Nucleus accumbens (tissue), 56 donors: ENCODE results near the gene OVOL3.

ENCODE experiments used
- DNase-seq, 56 donors: peaks; one replicate each; lab custom pipeline; 2025; lab: John Stamatoyannopoulos, UW

The OVOL3 gene

DNA sequence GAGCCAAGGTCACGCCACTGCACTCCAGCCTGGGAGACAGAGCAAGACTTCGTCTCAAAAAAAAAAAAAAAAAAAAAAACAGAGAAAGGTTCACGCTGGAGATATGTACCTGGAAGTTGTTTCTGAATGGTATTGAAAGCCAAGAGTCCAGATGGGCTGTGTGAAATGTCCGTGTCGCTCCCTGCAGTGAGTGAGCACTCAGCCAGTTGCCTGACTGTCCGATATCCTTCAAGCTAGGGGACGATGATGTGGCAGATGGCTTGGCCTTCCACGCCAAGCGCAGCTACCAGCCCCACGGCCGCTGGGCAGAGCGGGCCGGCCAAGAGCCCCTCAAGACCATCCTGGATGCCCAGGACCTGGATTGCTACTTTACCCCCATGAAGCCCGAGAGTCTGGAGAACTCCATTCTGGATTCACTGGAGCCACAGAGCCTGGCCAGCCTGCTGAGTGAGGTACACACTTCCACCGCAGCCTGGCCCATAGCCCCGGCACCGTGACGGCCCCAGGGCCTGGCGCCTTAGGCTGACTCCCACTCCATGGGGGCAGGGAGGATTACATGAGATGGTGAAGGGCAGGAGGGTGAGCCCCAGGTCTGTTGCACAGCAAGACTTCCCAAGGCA is 11.7 kb upstream of the OVOL3 start:
- no peak for DNase-seq

DNA sequence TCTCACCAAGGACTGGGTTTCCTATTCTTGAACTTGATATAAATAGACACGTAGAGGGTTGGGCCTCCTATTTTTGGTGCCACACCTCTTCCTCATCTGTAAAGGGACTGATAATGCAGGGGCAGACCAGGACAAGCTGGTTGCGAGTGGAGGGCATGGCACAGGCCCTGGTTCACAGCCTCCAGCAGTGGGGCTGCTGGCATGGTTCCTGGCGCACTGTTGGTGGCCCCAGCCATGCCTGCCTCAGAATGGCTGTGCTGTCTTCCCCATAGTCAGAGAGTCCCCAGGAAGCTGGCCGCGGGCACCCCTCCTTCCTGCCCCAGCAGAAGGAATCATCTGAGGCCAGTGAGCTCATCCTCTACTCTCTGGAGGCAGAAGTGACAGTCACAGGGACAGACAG is 10.5 kb upstream of the OVOL3 start:
- peak in 5 of 56 donors; percentile 7 to 38 (median 10) for DNase-seq

DNA sequence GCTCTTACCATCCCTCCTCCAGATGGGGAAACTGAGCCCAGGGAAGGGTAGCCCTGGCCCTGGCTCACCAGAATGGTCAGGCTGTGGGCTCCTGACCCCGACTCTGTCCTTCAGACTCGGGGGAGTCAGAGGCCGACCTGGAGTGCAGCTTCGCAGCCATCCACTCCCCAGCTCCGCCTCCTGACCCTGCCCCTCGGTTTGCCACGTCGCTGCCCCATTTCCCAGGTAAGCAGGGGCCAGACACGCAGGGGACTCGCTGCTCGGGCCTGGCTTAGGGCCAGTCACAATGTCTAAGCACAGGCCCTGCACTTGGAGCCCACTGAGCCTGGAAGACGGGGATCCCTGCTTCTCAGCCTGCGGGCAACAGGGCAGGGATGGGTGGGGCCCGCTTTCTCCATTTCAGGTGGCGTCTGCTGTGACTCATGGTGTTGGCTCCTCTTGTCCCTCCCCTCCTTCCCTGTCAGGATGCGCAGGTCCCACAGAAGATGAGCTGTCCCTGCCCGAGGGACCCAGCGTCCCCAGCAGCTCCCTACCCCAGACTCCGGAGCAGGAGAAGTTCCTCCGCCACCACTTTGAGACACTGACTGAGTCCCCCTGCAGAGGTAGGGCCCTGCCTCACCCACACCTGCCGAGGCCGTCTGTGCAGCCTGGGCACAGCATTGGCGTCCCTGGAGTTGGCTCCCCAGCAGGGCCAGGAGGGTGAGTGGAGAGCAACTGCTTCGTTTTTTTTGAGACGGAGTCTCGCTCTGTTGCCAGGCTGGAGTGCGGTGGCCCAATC is 9.2 kb upstream of the OVOL3 start:
- no peak for DNase-seq

DNA sequence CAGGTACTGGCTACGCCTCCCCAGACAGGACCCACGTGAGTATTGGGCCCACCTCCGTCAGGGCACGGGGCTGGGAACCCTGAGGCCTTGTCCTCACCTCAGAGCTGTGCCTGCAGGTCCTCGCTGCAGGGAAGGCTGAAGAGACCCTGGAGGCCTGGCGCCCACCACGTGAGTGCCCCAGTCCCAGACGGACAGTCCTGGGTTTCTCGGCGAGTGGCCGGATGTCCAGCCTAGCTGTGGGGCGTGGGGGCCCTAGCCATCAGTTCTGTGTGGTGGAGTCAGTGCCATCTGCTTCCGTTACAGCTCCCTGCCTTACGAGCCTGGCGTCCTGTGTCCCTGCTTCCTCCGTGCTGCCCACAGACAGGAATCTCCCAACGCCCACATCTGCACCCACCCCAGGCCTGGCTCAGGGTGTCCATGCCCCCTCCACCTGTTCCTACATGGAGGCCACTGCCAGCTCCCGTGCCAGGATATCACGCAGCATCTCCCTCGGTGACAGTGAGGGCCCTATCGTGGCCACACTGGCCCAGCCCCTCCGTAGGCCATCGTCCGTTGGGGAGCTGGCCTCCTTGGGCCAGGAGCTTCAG is 7.8 kb upstream of the OVOL3 start:
- DNase-seq = no peak

DNA sequence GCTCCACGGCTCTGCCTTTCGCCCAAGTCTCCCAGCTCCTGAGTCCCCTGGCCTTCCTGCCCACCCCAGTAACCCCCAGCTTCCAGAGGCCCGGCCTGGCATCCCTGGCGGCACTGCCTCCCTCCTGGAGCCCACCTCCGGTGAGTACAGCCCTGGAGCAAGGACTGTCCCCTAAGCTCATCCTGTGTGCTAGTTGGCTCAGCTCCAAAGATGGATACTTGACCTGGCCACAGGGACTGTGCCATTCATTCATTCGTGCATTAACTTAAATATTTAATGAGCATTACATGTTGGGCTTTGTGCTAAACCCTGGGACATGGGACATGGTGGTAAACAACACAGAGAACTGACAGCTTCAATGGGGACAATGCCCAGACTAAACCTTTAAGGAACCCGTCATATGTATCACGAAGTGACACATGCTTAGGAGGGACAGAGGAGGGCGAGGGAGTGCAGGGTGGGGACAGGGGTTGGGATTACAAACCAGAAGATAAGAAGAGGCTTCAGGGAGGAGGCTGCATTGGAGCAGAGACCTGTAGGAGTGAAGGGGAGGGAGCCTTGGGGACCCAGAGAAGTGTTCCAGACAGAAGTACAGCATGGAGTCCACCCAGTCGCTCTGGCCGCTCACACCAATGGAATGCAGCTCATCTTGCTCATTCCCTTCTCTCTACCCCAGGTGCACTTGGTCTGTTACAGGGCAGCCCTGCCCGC is 6.9 kb upstream of the OVOL3 start:
- no peak for DNase-seq

DNA sequence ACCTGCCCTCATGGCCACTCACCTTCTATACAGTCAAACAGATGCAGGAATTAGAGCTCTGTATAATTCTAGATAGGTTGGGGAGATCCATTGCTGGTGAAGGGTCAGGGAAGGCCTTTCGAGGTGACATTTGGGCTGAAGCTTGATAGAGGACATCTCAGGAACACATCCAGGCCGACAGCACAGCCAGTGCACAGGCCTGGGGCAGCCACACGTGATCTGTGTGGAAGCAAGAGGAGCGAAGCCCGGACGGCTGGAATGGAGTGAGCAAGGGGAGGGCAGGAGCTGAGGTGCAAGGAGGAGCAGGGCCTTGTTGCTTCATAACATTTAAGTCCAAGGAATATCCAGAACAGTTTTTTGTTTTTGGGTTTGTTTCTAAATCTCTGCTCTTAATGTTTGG is 4.5 kb upstream of the OVOL3 start:
- DNase-seq = no peak

DNA sequence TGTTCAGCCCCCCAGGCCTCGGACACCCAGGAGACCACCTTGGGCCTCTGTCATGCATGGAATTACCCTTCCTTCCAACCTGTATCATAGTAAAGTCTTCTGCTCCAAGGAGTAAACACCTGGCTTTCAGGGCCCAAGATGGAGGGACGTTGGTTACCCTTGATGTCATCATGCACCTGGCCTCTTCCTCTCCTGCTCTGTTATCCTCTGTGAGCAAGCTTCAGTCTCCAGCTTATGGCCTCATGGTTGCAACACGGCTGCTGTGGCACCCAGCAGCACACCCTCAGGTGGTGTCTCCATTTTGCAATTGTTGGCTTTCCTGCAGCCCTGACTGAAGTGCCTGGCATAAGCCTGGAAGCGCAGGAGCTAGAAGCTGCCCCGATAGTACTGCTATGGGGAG is 4.0 kb upstream of the OVOL3 start:
- no peak for DNase-seq

DNA sequence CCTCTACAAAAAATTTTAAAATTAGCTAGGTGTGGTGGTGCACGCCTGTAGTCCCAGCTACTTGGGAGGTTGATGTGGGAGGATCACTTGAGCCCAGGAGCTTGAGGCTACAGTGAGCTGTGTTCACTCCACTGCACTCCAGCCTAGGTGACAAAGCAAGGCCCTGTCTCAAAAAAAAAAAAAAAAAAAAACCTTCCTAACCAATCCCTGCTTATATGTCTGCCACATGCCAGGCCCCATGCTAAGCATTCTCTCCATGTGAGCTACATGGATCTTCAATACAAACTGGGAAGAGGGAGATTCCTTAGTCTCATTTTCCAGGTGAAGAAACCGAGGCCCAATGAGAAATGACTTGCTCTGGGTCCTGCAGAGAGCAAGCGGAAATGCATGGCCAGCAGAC is 2.3 kb upstream of the OVOL3 start:
- no peak for DNase-seq

DNA sequence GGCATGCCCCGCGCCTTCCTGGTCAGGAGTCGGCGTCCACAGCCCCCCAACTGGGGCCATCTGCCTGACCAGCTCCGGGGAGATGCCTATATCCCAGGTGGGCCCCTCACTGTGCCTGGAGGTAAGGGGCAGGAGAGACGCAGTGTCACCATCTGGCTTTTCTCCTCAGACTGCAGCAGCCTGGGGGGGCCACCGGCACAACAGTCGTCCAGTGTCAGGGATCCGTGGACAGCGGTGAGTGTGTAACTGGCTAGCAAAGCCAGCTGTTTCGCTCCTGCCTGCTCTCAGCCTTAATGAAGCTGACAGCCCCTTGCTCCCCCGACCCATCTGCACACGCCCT is 227 bp downstream of the OVOL3 start:
- no peak for DNase-seq

DNA sequence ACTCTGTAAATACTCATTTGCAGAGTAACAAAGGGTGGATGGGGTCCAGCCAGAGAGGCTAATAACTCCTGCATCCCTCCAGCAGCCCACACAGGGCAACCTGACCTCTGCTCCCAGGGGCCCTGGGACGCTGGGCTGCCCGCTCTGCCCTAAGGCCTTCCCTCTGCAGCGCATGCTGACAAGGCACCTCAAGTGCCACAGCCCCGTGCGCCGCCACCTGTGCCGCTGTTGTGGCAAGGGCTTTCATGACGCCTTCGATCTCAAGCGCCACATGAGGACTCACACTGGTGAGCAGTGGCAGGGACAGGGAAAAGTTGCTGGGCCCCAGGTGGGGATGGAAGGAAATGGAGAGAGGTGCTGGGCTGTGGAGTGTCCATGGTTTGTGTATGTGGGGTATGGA is 1.7 kb downstream of the OVOL3 start:
- no peak for DNase-seq

DNA sequence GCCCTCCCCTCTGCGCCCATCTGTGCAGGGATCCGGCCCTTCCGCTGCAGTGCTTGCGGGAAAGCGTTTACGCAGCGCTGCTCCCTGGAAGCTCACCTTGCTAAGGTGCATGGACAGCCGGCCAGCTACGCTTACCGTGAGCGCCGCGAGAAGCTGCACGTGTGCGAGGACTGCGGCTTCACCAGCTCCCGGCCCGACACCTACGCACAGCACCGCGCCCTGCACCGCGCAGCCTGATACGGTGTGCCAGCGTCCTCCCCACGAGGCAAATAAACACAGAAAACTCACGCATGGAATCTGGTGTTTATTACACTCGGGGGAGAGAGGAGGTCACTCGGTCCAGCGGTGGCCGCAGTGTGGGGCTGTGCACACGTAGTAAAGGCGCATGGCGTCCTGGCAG is 2.5 kb downstream of the OVOL3 start:
- DNase-seq = no peak

DNA sequence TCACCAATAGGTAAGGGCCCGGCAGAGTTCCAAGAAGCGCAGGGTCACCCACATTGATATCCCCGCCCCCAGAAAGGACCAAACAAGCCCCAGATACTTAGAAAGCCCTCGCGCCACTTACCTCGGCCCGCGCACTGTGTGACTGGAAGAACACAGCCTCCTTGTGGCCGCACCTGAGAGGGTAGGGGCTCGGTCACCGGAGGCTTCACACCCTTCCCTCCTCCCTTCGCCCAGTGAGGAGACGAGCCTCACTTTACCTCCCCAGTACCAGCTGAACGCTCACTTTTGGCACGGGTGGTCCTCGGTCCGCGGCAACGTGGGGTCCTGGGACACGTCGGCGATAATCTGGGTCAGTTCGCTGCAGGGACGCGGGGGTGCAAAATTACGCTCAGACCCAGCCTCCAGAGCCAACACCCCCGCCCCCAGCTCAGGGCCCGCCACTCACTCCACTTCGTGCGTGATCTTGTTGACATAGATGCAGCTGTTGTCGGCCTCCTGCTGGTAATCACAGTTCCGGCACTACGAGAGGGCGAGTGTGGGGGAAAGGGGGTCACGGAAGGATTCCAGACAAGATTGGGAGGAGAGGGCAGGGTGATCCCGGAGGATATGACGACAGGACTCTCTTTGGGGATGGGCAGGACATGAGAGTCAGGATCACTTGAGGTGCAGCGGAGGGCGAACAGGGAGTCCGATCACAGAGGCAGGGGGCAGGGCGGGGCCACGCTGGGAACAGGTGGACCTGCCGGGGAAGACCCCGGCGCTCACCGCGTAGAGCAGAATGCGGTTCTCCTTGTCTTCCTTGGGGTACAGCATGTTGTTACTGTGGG is 3.2 kb downstream of the OVOL3 start:
- DNase-seq = peak in 26 of 56 donors; percentile 40 to 72 (median 56)

DNA sequence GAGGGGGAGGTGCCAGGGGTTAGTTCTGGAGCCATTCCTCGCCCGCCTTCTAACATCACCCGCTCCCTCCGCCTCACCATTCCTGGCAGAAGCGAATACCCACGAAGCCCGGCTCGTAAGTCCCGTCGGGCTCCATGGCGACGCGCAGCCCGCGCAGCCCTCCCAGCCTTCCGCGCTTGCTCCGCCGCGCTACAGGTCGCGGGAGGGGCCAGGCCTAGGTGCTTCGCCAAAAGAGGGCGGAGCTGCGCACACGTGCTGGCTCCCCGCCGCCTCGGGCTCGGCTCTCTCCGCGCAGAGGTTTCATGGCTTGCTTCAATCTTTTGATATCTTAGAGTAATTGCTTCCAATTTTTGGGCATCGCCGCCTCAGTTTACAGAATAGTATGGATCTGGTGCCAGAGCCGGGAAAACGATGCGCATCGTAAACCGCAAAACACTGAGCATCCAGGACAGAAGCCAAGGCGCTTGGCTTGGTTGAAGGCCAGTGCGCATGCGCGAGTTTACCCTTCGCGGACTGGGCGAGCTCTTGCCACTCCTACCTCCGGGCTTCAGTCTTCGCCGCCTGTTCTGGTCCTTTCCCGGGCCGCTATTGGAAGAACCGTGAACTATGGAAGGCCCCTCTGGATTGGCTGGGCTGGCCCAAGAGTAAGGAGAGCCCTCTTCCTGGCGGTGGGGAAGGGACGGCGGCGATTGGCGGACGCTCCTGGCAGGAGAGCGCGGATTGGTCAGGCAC is 3.9 kb downstream of the OVOL3 start, which contains the start of gene POLR2I:
TSS of gene POLR2I (minus strand) at position 155 of the 732 bp plus-strand sequence. CDS start at position 136, 19 bp downstream.
- peak; percentile 77 to 100 (median 99) for DNase-seq

DNA sequence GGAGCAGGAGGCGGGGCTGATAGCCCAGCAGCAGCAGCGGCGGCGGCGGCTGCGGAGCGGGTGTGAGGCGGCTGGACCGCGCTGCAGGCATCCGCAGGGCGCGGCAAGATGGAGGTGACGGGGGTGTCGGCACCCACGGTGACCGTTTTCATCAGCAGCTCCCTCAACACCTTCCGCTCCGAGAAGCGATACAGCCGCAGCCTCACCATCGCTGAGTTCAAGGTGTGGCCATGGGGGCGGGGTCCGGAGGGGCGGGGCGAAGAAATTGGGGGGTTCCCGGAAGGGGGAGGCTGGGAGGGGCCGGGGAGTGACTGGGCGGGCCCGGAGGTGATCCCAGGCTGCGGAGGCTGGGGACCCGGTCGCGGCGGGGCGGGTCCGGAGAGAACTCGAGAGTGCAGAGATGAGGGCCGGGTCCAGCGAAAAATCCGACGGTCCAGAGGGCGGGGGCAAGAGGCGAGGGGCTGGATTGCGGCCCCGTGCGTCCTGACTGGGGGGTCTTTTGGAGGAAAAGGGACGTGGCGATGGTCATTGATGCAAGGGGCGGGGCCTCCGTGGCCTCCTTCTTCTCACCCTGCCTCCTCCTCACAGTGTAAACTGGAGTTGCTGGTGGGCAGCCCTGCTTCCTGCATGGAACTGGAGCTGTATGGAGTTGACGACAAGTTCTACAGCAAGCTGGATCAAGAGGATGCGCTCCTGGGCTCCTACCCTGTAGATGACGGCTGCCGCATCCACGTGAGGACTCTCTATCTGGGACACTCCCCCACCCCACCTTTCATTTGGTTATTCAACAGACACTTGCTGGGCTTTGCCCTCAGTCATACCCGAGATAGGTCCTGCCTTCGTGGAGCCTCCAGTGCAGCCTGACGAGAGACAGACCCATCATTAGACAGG is 4.8 kb downstream of the OVOL3 start, which contains the start of gene TBCB:
TSS of gene TBCB (plus strand) at position 16 of the 891 bp plus-strand sequence. CDS start at position 109, 93 bp downstream.
- DNase-seq = peak in 4 of 56 donors; percentile 42 to 86 (median 81)

DNA sequence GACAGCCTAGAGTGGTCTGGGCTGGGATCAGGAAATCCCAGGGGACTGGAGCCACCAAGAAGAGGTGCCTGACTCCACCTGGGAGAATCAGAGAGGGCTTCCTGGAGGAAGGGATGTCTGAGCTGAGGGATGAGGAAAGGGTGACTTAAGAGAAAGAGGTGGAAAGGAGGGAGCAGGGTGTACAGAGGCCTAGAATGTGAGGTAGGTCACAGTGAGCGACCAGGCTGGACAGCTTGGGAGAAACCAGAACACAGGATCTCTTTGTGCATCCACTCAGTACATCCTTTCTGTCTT is 5.3 kb downstream of the OVOL3 start:
- DNase-seq = no peak

DNA sequence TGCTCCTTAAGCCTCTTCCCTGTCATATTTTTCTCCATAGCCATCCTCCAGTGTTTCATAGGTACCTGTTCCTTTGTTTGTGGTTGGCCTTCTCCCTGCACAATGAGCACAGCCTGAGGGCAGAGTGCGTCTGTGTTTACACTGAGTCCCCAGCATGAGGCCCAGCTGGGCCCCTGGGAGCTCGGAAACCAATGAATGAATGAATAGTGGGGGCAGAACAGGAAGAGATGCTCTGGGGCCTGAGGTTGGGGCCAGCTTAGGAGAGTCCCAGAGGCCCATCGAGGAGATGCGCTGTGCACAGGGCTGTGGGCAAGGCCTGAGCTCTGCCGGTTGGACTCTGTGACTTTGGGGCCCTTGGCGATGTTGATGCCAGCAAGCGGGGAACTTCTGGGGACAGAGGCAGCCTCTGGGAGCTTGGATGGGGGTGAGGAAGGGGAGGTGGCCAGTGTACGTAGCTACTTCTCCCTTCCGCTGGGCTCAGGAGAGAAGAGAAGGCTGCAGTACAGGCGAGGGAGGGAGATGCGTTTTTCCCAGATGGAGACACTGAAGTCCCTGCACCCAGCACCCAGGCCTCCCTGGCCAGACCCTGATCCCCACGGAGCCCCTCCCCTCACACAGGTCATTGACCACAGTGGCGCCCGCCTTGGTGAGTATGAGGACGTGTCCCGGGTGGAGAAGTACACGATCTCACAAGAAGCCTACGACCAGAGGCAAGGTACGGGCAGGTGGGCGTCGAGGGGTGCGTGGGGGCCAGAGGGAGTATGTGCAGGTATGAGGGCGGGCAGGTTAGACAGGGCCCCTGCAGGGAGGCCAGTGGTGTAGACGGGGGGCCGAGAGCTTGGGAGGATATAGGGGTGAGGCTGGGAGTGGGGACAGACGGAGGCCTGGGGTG is 9.4 kb downstream of the OVOL3 start:
- no peak for DNase-seq

DNA sequence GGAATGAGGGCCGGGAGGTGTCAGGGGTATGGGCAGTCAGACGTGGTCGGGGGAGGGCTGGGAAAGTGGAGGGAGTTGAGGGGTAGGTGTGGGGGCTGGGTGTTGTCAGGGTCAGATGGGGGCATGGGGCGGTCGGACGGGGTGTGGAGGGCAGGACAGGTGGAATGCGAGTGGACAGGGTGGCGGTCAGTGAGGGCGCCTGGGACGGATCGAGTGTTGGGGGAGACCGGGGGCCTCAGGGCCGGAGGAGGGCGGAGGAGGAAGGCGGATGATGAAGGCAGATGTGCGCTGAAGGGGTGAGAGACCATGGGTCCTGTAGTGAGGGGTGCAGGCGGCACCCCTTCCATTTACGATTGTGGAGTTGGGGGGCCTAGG is 10.0 kb downstream of the OVOL3 start:
- no peak for DNase-seq
